Activated CD8-positive, alpha-beta memory T cell treated with anti-CD3 and anti-CD28 coated beads, Interleukin-2, amount 50 U/mL, for 4 hours (primary cell): Measurements from ENCODE around the gene CHMP4B.
"Not testable (repeated sequence)": the region's sequence is repeated elsewhere in the genome, so short reads cannot be mapped to it uniquely, and the experiment has no call there.

Experiments
- DNase-seq: peaks from one replicate; pipeline ENCODE4 v3.0.0-alpha.2; 2020

CHMP4B gene

DNA sequence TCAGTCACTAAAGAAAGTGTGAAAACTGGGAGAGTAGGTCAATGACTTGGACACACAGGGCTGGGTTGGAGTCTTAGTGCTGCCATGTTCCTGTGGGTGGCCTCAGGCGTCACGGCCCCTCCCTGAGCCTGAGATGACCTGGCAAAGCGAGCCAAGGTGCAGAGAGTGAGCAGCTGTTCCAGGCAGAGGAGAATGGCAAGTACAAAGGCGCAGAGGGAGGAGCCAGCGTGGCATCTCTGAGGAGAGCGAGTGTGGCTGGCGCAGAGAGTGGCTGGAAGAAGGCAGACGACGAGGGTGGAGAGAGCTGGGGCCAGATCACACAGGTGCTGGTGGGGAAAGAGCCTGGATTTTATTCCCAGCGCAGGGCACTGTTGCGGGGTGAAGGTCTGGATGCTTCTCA lies 20.6 kb upstream of the CHMP4B start:
- DNase-seq = no peak

DNA sequence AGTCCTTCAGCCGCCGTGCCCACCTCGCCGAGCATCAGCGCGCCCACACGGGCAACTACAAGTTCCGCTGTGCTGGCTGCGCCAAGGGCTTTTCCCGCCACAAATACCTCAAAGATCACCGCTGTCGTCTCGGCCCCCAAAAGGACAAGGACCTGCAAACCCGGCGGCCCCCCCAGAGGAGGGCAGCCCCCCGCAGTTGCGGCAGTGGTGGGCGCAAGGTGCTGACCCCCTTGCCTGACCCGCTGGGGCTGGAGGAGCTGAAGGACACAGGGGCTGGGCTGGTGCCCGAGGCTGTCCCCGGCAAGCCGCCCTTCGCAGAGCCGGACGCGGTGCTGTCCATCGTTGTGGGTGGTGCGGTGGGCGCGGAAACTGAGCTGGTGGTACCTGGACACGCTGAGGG lies 20.1 kb upstream of the CHMP4B start:
- DNase-seq = no peak

DNA sequence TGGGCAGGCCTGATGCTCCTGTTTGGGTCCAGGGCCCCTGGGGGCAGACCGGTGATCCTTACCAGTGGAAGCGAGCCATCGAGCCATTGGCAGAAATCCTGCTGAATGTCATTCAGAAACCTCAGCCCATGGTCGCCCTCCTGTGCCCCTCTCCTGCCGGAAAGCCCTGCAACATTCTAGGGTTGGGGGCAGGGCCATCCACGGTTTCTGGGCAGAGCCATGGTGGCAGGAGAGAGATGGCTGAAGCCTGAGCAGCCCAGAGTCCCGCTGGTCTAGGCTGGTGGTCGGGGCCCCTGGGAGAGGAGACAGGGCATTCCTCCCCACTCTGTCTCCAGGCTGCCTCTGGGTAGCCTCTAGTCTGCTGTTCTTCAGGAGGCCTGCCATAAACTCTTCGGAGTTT lies 19.6 kb upstream of the CHMP4B start:
- no peak for DNase-seq

DNA sequence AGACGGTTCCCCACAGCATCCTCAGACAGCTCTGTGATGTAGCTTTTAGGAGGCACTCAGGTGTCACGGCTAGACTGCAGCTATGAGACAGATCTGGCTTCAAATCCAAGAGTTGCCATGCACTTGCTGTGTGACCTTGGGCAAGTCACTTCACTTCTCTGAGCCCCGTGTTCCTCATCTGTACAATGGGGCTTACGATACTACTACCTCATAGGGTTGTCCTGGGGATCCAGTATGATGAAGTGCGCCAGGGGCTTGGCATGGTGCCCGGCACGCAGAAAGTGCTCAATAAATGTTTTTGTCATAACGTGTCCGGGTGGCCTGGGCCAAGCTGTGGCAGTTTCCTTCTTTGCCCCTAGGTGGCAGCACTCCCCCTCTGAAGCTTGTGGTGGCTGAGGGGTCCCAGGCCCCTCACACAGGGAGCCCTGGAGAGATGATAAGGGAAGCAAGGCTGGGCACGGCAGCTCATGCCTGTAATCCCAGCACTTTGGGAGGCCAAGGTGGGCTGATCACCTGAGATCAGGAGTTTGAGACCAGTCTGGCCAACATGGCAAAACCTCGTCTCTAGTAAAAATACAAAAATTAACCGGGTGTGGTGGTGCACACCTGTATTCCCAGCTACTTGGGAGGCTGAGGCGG lies 19.1 kb upstream of the CHMP4B start:
- DNase-seq = peak; percentile 61

DNA sequence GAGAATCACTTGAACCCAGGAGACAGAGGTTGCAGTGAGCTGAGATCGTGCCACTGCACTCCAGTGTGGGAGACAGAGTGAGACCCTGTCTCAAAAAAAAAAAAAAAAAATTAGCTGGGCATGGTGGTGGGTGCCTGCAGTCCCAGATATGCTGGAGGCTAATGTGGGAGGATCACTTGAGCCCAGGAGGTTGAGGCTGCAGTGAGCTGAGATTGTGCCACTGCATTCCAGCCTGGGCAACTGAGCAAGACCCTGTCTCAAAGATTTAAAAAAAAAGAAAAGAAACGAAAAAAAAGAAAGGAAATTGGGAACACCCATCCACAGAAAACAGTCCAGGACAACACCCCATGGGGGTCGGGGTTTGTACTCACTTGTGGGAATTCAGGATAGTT lies 18.6 kb upstream of the CHMP4B start:
- DNase-seq = not testable (repeated sequence)

DNA sequence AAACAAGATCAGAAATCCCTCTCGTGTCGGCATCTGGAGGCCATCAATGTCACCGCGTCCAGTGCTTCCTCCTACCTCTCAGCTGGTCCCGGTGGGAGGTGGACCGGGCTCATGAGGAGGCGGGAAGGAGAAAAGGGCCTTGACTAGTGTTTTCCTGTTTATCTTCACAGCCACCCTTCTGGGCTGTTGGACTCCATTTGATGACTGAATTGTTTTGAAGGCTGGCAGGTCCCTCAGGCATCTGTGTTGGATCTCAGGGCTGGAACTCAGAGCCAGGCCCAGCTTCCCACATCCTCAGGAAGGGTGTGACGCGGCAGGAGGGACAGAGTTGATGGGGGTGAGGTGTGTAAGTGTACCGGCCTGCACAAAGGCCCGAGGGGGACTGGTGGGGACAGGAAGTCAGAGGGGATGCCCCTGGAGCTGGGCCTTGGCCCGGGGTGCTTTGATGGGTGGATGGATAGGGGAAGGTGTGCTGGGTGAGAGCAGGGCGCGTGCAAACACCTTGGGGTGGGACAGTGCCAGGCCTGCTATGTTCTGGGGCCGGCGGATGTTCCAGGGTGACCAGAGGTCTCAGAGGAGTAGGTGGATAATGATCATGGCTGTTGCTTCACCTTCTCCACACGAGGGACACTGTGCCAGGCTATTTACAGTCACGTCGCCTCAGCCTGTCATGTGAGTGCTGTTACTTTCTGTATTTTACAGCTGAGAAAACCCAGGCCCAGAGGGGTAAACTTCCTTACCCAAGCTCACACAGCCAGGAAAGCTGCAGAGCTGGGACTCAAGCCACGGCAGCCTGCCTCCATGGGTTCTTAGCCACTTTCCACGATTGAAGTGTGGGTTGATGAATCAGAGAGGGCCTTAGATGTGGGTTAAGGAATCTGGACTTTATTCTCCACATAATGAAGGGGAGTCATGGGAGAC lies 17.9 kb upstream of the CHMP4B start:
- DNase-seq = no peak

DNA sequence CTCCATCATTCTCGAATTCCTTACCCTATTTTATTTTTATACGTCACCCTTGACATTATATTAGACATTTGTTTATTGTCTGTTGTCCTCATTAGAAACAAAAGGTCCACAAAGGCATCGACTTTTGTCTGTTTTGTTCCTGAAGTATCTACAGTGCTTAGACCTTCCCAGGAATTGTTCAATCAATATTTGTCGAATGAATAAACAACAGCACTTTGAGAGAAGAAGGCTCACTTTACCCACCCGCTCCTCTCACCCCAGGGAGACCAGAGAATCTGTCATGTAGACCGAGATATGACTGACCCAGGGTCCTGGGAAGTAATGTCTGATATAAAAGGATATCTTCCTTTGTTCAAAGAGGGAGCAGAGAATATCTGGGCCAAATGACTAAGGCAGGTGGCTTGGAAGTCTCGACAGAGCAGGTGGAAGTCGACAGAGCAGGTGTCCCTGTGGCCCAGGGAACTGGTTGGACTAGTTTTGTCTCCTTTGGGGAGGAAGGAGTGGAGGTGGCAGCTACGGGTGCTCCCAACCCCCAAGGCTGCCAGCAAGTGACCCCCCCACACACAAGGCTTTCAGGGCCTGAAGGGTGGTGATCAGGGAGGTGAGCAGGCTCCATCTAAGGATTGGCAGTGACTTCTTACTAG lies 14.8 kb upstream of the CHMP4B start:
- no peak for DNase-seq

DNA sequence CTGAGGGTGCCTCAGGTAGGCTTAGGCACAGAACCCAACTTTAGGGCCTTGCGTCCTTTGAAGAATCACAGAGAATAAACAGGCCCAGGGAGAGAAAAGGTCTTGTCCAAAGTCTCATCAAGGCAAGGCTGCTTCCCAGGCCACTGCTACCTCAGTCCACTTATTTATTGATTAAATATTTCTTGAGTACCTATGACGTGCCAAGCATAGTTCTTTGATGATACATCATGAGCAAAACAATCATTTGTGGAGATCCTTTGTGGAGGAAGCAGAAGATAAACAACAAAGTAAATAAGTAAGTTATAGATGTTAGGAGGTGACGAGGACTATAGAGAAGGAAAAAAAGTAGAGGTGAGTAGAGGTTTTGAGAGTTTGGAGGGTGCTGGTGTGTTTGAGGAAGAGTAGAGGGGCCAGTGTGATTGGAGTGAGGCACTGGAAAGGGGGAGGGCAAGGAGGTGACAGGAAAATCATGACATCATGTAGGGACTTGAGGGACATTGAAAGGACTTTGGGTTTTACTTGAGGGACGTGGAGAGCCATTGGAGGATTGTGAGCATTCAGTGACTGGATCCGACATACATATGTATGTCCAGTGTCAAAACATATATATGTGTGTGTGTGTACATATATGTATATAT lies 14.1 kb upstream of the CHMP4B start:
- no peak for DNase-seq

DNA sequence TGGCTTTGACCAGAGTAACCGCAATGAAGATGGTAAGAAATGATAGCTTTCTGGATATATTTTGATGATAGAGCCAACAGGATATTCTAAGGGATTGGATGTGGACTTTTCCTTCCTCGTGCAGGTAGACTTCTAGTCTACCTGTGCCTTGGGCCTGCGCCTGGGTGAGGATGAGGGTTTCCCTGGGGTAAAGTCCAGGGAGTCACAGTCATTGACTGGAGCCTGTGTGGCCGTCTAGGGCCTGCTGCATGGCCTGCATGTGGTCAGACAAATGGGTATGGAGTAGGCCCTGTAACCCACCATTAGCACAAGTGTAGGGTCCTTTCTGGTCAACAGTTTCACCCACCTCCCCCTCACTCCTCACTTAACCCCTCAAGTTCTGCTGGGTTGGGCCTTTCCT lies 12.7 kb upstream of the CHMP4B start:
- no peak for DNase-seq

DNA sequence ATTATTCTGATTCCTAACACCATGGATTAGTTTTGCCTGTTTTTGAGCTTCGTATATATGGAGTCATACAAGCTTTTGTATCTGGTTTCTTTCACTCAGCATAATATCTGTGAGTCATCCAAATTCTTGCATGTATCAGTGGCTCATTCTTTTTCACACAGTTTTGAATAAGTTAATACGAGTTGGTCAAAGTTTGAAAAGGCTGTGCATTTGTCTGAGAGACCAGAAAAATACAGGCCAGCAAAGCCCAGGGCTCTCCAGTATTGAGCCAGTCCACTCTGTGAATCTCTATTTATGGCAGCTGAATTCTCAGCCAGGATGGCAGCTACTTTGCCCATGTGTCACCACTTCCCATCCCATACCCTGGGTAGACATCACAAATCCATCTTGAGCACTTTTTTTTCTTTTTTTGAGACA lies 7.2 kb upstream of the CHMP4B start:
- no peak for DNase-seq

DNA sequence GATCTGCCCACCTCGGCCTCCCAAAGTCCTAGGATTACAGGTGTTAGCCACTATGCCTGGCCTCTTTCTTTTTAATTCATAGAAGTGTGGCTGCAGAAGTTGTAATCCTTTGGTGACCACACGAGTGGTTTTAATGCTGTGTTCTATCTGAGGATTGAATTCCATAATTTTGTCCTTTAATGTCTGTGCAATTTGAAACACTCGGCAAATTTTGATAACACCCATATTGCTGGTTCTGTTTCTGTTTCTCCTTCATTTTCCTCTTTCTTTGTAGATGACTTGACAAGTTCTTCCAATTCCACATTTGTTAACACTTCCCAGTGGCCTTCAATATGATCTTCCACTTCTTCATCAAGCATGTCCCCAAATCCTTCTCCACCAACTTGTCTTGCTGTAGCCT lies 2.8 kb upstream of the CHMP4B start:
- DNase-seq = no peak

DNA sequence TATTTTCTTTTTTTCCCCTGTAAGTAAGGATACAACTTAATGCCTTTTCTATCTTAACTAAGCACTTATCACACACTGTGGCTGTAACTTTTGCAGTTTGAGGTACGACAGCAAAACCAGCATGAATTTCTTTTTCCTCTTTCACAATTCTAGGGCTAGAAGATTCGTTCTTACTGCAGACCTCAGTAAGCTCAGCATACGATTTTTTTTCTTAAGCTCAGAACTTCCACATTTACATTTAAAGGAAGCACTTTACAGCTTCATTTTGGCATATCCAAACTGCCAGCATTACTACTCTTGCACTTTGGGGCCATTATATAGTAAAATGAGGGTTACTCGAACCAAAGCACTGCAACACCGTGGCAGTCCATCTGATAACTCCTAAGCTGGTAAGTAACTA lies 889 bp upstream of the CHMP4B start:
- DNase-seq = no peak

DNA sequence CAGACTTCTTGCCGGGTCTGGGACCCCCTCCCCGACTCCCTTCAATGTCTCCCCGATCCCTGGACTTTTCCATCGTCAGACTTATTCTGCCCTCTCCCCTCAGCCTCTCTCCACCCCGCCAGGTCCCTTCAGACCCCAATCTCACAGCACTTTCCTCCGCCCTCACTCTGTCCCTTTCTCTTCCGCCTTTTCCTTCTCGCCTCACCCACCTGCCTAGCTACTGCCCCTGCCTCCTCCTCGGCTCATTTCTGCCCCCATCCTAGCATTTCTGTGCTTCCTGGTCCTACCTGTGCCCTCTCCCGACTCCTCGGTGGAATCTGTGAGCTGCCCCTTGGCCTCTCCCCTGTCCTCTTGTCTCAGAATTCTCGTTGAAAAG lies 616 bp downstream of the CHMP4B start:
- DNase-seq = peak; percentile 17

DNA sequence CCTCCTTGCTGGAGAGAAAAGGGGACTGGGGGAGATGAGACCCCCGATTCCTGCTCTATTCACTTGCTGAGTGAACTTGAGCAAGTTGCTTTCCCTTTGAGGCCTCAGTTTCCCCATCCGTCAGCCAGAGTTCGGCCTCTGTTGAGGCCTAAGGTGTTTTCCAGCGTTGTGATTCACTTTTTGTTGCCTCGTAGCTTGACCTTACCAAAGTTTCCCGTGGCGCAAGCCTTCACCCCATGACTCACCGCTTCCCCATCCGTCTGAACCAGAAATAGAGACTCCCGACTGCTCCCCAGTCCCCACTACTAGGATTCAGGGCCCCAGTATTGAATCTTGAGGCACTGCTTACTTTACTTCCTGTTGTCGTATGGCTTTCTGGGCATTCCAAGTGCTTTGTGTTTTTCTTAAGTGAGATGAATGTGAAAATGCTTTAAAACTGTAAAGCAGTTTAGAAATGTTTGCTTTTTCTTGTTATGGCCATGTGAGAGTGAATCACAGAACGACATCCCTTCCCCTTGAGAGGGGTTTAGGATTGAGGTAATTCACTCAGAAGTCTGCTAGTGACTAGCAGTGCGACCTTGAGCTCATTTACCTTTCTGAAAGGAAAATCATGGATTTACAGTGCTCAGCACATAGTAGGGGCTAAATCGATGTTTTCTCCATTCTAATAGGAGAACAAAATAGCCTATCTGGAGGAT lies 1.2 kb downstream of the CHMP4B start:
- peak; percentile 46 for DNase-seq

DNA sequence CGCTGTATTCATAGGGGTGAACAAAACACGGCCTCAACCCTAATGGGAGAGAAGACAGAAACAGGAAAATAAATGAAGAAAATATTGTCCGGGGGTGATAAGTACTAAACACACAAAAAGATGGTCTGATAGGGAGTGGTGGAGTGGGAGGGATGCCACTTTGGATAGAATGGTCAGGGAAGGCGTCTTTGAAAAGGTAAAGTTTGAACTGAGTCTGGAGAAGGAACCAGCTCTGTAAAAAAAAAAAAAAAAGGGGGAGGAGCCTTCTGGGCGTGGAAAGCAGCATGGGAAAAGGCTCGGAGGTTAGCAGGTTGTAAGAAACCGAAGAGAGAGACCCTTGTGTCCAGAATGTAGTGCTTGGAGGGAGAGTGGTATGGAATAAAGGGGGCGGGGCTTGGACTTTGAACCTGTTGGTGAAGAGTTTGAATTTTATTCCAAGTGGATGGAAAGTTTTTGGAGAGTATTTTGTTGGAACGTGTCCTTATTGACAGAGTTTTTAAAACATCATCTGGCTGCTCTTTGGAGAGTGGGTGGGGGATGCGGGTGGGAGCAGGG lies 1.8 kb downstream of the CHMP4B start:
- no peak for DNase-seq

DNA sequence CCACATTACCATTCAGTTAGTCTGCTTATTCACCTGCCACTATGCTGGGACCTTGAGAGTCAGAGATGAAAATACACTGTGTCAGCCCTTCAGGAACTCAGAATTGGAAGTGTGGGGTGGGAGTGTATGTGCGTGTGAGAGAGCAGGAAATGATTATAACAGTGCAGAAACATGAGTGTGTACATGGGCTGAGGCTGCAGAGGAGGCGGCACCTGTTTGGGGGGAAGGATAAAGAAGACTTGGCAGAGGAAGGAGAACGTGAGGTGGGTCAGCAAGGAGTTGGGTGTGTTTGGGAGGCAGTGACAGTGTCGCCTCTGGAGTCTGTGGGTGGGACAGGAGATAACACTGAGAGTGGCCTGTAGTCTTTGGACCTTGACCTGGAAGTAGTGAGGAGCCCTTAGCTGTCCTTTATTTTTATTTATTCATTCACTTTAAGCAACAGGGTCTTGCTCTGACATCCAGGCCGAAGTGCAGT lies 3.1 kb downstream of the CHMP4B start:
- no peak for DNase-seq

DNA sequence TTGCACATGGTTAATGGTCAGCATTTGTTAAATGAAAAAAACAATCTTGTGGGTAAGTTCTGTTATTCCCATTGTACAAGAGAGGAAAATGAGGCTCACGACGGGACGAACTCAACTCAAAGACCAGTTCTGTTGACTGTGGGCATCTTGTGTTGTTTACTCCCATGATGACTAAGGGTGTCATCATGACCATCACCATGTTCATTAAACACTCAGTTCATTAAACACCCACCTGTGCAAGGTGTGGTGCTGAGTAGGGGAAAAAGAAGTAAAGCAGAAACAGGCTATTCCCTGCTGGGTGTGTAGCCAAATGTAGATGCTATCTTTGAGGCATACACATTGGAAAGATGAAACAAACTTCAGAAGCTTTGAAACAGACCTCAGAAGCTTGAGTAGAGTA lies 4.5 kb downstream of the CHMP4B start:
- no peak for DNase-seq

DNA sequence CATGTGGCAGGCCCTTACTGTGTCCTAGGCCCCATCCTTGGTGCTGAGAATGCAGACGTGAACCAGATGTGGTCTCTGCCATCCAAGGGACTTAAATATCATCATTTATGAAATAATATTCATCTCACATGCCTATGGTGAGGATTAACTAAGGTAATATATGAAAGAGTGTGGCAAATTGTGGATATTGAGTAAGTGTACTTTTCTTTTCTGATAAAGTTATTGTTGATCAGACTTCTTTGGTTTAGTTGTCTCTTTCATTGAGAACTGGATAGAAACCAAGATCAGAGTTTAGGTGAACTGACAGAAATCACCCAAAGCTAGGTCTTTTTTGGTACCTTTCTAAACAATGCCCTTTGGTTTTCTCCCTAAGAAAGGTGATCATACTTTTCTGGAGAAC lies 5.0 kb downstream of the CHMP4B start:
- DNase-seq = no peak

DNA sequence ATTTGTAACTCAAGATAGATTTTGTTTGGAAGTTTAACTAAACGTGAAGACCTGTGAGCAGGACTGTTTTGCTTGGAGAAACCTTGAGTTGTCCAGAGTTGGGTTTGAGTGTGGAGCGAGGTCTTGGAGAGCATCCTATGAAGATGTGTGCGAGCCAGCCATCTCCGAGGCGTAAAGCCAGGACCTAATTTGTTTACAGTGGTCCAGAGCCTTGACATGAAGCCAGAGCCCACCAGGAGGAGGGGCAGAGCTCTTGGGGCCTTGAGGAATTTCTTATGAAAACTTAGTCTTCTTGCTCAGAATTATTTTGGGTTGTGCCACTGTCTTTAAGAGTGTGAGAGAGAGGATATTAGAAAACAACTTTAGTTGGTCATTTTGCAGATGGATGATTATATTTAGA lies 6.3 kb downstream of the CHMP4B start:
- no peak for DNase-seq

DNA sequence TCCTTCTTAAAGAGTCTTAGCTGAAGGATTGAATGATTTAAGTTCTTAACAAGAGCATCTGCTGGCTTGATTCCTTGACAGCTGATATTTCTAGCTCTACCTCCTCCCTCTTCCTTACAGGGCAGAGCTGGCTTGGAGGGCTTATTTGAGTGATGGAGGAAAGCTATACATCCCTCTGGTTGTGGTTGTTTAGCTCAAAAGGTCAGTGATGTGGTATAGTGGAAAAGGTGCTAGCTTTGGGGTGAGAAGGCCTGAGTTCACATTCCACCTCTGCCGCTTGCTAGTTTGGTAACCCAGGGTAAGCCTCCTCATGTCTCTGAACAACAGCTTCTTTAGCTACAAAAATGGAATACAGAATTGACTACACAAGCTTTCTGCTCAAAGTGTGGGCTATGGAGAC lies 8.3 kb downstream of the CHMP4B start:
- DNase-seq = no peak

DNA sequence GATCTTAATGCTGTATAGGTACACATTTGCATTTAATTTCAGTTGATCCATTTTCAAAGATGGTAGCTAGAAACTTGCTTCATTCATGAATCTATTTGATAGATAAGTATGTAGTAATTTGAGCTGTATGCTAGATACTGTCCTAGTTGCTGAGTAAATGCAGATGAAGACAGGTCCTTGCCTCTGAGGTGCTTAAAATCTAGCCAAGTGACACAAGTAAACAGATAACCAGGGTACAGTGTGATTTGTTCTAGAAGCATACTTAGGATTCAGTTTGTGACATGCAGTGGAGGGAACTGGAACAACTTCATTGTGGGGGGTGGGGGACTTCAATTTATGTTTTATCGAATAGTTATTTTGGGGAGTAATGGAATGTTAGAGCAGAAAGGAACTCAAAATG lies 9.2 kb downstream of the CHMP4B start:
- no peak for DNase-seq

DNA sequence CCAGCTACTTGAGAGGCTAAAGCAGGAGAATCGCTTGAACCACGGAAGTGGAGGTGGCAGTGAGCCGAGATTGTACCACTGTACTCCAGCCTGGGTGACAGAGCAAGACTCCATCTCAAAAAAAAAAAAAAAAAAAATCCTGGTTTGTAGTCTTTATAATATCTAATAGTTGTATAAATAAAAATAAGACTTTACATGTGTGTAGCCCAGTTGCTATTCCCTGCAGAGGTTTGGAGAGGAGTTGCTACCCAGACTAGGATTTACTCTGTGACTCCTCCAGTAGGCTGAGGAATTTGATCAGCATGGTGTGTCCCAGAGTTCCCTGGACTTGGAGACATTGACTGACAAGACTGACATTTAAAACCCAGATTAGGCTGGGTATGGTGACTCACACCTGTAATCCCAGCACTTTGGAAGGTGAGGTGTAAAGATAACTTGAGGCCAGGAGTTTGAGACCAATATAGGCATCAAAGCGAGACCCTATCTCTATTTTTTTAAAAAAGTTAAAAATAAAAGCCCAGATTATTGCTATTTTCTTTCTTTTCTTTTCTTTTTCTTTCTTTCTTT lies 10.2 kb downstream of the CHMP4B start:
- no peak for DNase-seq
